Testis (tissue), 3 donors: ENCODE measurements around the gene ZNF414. TPM values are rescaled to one million over a fixed set of nuclear protein-coding genes. Genes with fewer than 3 reads are reported as not detected.

Source experiments
- DNase-seq: peaks from one replicate; pipeline ENCODE4 v3.0.0-alpha.2; 2019
- H3K27ac ChIP-seq, 2 donors: fragments of 200-600 bp; sonication (generic); one replicate each; pipeline ENCODE4 v1.5.1; 2019
- H3K27me3 ChIP-seq: fragments of 200-600 bp; sonication (generic); one replicate; pipeline ENCODE4 v1.5.1; 2019
- H3K36me3 ChIP-seq: fragments of 200-600 bp; sonication (generic); one replicate; pipeline ENCODE4 v1.5.1; 2017; ENCODE audit warnings: low read depth; ENCODE audit errors: missing control alignments
- H3K4me1 ChIP-seq: fragments of 200-600 bp; sonication (generic); one replicate; pipeline ENCODE4 v1.5.1; 2019
- H3K4me3 ChIP-seq, 2 donors: fragments of 200-600 bp; sonication (generic); one replicate each; pipeline ENCODE4 v1.5.1; 2017 to 2019
- H3K9me3 ChIP-seq: fragments of 200-600 bp; sonication (generic); one replicate; pipeline ENCODE4 v1.5.1; 2017
- POLR2A ChIP-seq: fragments of 450-650 bp; IDR thresholded peaks from one replicate; pipeline ENCODE4 v1.6.1; 2017; ENCODE audit warnings: antibody characterized with exemption, mild to moderate bottlenecking, moderate library complexity
- WGBS, 2 donors: methylation state at CpG; one replicate each; pipeline ENCODE4 v1.1.5; 2018; 5-methylcytosine and 5-hydroxymethylcytosine counted together
- intact Hi-C: fragments of 100-400 bp; cut with DNase I; formaldehyde crosslinking; loops from one replicate; pipeline ENCODE4 v1.15.1; 2023; ENCODE audit warnings: low total_unique reads
- polyA plus RNA-seq: library from polyadenylated mRNA; stranded (reverse); fragments of 350-450 nt; fragmentation: Illumina TruSeq; extraction: RNeasy Lipid Tissue Mini Kit (QIAGEN cat#74804); gene quantifications from one replicate; pipeline ENCODE4 v1.2.3, GENCODE V29; 2014; ENCODE audit warnings: low read depth, low replicate concordance; ENCODE audit not compliant: insufficient read depth
- total RNA-seq, 2 donors: library from RNA; depleted of rRNA; stranded (reverse); fragments of >200 nt; gene quantifications; one replicate each; pipeline ENCODE4 v1.2.3, GENCODE V29; 2016
- TF ChIP-seq, protein P1 (sequence below), 3 experiments: fragments of 450-650 bp in 2 of 3; fragments of 200-600 bp in 1 of 3; sonication (generic) in 1 of 3; IDR thresholded peaks; one replicate each; pipeline ENCODE4 v1.5.1; 2016 to 2019; ENCODE audit warnings: antibody characterized with exemption in 3 of 3, mild to moderate bottlenecking in 2 of 3, moderate library complexity in 1 of 3

ZNF414 gene
- total and polyA plus RNA-seq, 3 donors from 2014 or later = 33.9 to 46.8 (median 35.8) TPM

DNA sequence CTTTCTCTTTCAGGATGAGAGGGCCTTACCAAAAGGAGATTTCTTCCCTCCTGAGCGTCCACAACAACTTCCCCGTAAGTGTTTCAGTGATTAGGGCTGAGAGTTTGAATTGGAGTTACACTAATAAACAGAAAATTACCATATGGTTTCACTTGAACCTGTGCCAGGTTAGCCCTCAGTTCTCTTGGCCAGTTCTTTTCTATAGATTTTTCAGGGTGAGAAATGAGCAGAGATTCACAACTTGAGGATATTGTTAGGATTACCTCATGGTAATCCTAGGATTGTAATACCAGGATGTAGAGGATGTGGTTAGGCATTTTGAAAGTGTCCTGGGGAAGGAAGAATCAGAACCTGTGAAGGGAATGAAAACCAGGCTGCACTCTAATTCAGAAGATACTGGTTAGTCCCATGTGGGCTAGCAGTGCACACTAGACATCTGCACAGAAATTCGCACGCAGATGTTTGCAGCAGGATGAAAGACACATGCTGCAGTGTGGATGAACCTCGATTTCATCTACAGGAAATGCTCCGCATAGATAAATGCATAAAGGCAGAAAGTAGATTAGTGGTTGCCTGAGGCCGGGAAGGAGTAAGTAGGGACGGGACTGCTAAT lies 45.1 kb downstream of the ZNF414 start:
- Histone ChIP-seq H3K4me1 (peaks cover 6% of the 10 kb centered on the region), H3K27me3 (no peaks in the 10 kb centered on the region), H3K27ac (no peak overlapping the region), H3K4me3 (no peak overlapping the region), H3K36me3 (no peaks in the 10 kb centered on the region), H3K9me3 (no peaks in the 10 kb centered on the region)
- no peak for DNase-seq
- intact Hi-C loops = no loop called here
- 91 to 92% methylated on average over 8 of the region's 8 CpGs for WGBS, 2 donors
- TF ChIP-seq, protein P1, sequence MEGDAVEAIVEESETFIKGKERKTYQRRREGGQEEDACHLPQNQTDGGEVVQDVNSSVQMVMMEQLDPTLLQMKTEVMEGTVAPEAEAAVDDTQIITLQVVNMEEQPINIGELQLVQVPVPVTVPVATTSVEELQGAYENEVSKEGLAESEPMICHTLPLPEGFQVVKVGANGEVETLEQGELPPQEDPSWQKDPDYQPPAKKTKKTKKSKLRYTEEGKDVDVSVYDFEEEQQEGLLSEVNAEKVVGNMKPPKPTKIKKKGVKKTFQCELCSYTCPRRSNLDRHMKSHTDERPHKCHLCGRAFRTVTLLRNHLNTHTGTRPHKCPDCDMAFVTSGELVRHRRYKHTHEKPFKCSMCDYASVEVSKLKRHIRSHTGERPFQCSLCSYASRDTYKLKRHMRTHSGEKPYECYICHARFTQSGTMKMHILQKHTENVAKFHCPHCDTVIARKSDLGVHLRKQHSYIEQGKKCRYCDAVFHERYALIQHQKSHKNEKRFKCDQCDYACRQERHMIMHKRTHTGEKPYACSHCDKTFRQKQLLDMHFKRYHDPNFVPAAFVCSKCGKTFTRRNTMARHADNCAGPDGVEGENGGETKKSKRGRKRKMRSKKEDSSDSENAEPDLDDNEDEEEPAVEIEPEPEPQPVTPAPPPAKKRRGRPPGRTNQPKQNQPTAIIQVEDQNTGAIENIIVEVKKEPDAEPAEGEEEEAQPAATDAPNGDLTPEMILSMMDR (IDR thresholded peaks at IDR 0.05) = no peak
- TF ChIP-seq POLR2A = no peak

DNA sequence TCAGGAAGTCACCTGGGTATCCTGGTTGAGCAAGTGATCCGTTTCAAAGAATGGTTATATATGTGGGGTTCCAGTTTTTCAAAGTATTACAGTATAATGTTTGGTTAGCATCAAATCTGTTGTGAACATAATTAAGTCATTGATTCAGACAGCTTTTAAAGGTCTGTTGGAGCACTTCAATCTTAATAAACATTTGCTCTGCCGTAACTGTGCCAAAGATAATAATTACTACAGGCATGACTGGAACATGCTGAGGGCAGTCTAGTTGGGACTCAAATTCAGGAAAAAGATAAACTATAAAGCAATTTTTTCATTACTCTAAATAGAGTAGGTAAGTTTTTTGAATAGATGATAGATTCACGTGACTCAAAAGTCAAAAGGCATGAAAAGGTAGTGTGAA lies 45.8 kb downstream of the ZNF414 start:
- Histone ChIP-seq H3K27me3 (no peaks in the 10 kb centered on the region), H3K4me1 (peaks cover 6% of the 10 kb centered on the region), H3K27ac (no peak overlapping the region), H3K4me3 (no peak overlapping the region), H3K36me3 (no peaks in the 10 kb centered on the region), H3K9me3 (no peaks in the 10 kb centered on the region)
- no peak for TF ChIP-seq POLR2A
- TF ChIP-seq, protein P1 (IDR thresholded peaks at IDR 0.05) = no peak
- intact Hi-C loops = no loop called here
- WGBS, 2 donors = 86 to 96% methylated on average over 3 of the region's 3 CpGs
- no peak for DNase-seq

DNA sequence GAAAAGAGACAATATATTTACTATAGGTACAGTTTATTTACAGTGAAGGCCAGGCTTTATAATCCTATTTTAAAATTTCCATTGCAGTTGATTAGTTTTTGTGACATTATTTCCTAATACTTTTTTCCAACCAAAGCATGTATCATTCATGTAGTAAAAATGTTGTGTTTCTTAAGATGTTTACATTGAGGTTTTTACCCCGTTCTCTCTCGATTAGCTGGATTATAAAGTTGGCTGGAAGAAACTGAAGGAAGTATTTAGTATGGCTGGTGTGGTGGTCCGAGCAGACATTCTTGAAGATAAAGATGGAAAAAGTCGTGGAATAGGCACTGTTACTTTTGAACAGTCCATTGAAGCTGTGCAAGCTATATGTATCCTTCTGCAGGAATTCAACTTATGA lies 47.9 kb downstream of the ZNF414 start:
- 88 to 95% methylated on average over 4 of the region's 4 CpGs for WGBS, 2 donors
- Histone ChIP-seq H3K4me1 (peaks cover 2% of the 10 kb centered on the region), H3K4me3 (no peak overlapping the region), H3K27ac (no peak overlapping the region), H3K9me3 (no peaks in the 10 kb centered on the region), H3K27me3 (no peaks in the 10 kb centered on the region), H3K36me3 (no peaks in the 10 kb centered on the region)
- intact Hi-C loops = no loop called here
- no peak for TF ChIP-seq POLR2A
- TF ChIP-seq, protein P1 (IDR thresholded peaks at IDR 0.05) = no peak
- DNase-seq = no peak

DNA sequence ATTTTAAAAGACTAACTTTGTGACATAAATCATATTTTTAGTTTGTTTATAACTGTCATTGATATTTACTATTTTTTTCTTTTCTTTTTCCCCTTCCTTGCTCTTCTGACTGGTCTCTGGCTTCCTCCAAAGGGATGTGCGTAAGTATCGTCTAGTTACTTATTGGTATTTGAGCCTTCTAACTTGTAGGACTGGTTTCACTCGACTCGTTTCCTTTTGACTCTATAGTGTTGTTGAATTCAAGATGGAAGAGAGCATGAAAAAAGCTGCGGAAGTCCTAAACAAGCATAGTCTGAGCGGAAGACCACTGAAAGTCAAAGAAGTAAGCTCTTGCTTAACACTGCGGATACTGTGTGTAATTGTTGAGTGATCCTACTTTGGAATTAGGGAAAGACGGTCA lies 50.6 kb downstream of the ZNF414 start:
- no peak overlapping the region for H3K27ac ChIP-seq
- DNase-seq = no peak
- H3K9me3 ChIP-seq = no peaks in the 10 kb centered on the region
- peaks cover 28% of the 10 kb centered on the region for H3K4me1 ChIP-seq
- intact Hi-C loops = no loop called here
- TF ChIP-seq, protein P1 (IDR thresholded peaks at IDR 0.05) = no peak
- no peak for TF ChIP-seq POLR2A
- H3K4me3 ChIP-seq = no peak overlapping the region
- WGBS, 2 donors = 89 to 93% methylated on average over 8 of the region's 8 CpGs
- no peaks in the 10 kb centered on the region for H3K27me3 ChIP-seq
- no peaks in the 10 kb centered on the region for H3K36me3 ChIP-seq

DNA sequence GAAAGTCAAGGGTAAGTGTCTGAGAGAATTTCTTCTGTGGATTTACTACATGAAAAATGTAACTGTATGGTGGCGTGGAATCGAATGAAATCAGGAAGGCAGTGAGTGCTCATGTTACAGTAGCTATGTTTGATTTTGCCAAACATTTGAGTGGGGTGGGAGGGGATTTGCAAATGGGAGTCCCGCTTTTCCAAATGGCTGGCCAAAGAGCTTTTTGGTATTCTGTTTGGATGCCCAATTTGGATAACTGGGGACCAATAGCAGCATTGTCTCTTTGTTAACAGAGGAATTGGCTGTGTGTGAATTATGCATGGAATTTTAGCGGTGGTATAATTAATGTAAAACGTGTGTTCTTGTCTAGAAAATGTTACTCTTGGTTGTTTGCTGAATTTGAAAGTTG lies 51.4 kb downstream of the ZNF414 start:
- Histone ChIP-seq H3K27ac (no peak overlapping the region), H3K36me3 (no peaks in the 10 kb centered on the region), H3K27me3 (no peaks in the 10 kb centered on the region), H3K4me3 (no peak overlapping the region), H3K4me1 (peaks cover 29% of the 10 kb centered on the region), H3K9me3 (no peaks in the 10 kb centered on the region)
- no peak for DNase-seq
- WGBS, 2 donors = 79 to 80% methylated on average over 5 of the region's 5 CpGs
- no peak for TF ChIP-seq POLR2A
- TF ChIP-seq, protein P1 (IDR thresholded peaks at IDR 0.05) = no peak
- intact Hi-C loops = no loop called here
